ENCODE data around the gene SSBP4.

The SSBP4 gene

GRCh38 chr19:18385359-18385674 lies 33.9 kb upstream of the SSBP4 start:
- TF ChIP-seq POLR2AphosphoS5 (IDR thresholded peaks at IDR 0.05; ENCODE audit: borderline replicate concordance, low read depth, low read length) (no peak), FOXP2 (optimal IDR thresholded peaks at IDR 0.05; ENCODE audit: control extremely low read depth, extremely low read length, insufficient read depth) (no peak), EZH2 (IDR thresholded peaks at IDR 0.05) (no peak)
- no peak for DNase-seq (ENCODE audit: low read depth, low spot score)
- Histone ChIP-seq H3K9ac (ENCODE audit: insufficient read length) (no peak overlapping the region), H3K4me3 (no peak overlapping the region), H3K36me3 (ENCODE audit: insufficient read depth, low read length) (no peaks in the 10 kb centered on the region), H3K9me3 (ENCODE audit: low read depth, low read length) (no peaks in the 10 kb centered on the region), H3K27ac (no peak overlapping the region)

- DNase-seq (ENCODE audit: low read depth, low spot score), result no peak
- peak within 1 kb of the TSS; percentile 11 for H3K9ac ChIP-seq (ENCODE audit: insufficient read length)
- H3K27ac ChIP-seq, result no peak within 1 kb of the TSS; the same call in 1 of the 2 replicates
- no peak within 1 kb of the TSS for H3K4me3 ChIP-seq
- no peaks in the 10 kb centered on the region for H3K36me3 ChIP-seq (ENCODE audit: insufficient read depth, low read length)
- no peak for TF ChIP-seq POLR2AphosphoS5 (IDR thresholded peaks at IDR 0.05; ENCODE audit: borderline replicate concordance, low read depth, low read length)
- TF ChIP-seq FOXP2 (optimal IDR thresholded peaks at IDR 0.05; ENCODE audit: control extremely low read depth, extremely low read length, insufficient read depth), result no peak
- TF ChIP-seq EZH2 (IDR thresholded peaks at IDR 0.05), result no peak
- H3K9me3 ChIP-seq (ENCODE audit: low read depth, low read length), result no peaks in the 10 kb centered on the region
Measured at GRCh38 chr19:18385675-18386542, 33.3 kb upstream of the SSBP4 start, which contains the start of gene GDF15. GDF15 (plus strand) TSS chr19:18386158; CDS start chr19:18386190, 32 bp downstream.

- no peak overlapping the region for H3K4me3 ChIP-seq
- H3K36me3 ChIP-seq (ENCODE audit: insufficient read depth, low read length), result no peaks in the 10 kb centered on the region
Measured at GRCh38 chr19:18386543-18387271, 32.5 kb upstream of the SSBP4 start.

GRCh38 chr19:18388100-18388959 lies 30.9 kb upstream of the SSBP4 start:
- TF ChIP-seq EZH2 (IDR thresholded peaks at IDR 0.05) (no peak), POLR2AphosphoS5 (IDR thresholded peaks at IDR 0.05; ENCODE audit: borderline replicate concordance, low read depth, low read length) (no peak), FOXP2 (optimal IDR thresholded peaks at IDR 0.05; ENCODE audit: control extremely low read depth, extremely low read length, insufficient read depth) (no peak)
- H3K9ac ChIP-seq (ENCODE audit: insufficient read length), result no peak overlapping the region
- H3K9me3 ChIP-seq (ENCODE audit: low read depth, low read length), result no peaks in the 10 kb centered on the region
- H3K27ac ChIP-seq, result no peak overlapping the region
- H3K36me3 ChIP-seq (ENCODE audit: insufficient read depth, low read length), result no peaks in the 10 kb centered on the region
- DNase-seq (ENCODE audit: low read depth, low spot score), result no peak
- H3K4me3 ChIP-seq, result peak overlapping the region; percentile 82

More at GRCh38 chr19:18386543-18387271, 32.5 kb upstream of the SSBP4 start:
- Histone ChIP-seq H3K27ac (no peak overlapping the region; the same call in 1 of the 2 replicates), H3K9ac (ENCODE audit: insufficient read length) (peak overlapping the region; percentile 11), H3K9me3 (ENCODE audit: low read depth, low read length) (no peaks in the 10 kb centered on the region)
- no peak for DNase-seq (ENCODE audit: low read depth, low spot score)
- no peak for TF ChIP-seq FOXP2 (optimal IDR thresholded peaks at IDR 0.05; ENCODE audit: control extremely low read depth, extremely low read length, insufficient read depth)
- TF ChIP-seq EZH2 (IDR thresholded peaks at IDR 0.05), result no peak
- TF ChIP-seq POLR2AphosphoS5 (IDR thresholded peaks at IDR 0.05; ENCODE audit: borderline replicate concordance, low read depth, low read length), result no peak

- Histone ChIP-seq H3K9me3 (ENCODE audit: low read depth, low read length) (no peaks in the 10 kb centered on the region), H3K36me3 (ENCODE audit: insufficient read depth, low read length) (no peaks in the 10 kb centered on the region), H3K27ac (no peak overlapping the region), H3K4me3 (peak overlapping the region; percentile 82), H3K9ac (ENCODE audit: insufficient read length) (no peak overlapping the region)
- no peak for DNase-seq (ENCODE audit: low read depth, low spot score)
- no peak for TF ChIP-seq EZH2 (IDR thresholded peaks at IDR 0.05)
- TF ChIP-seq POLR2AphosphoS5 (IDR thresholded peaks at IDR 0.05; ENCODE audit: borderline replicate concordance, low read depth, low read length), result no peak
- TF ChIP-seq FOXP2 (optimal IDR thresholded peaks at IDR 0.05; ENCODE audit: control extremely low read depth, extremely low read length, insufficient read depth), result no peak
Measured at GRCh38 chr19:18388960-18389725, 30.1 kb upstream of the SSBP4 start.

- Histone ChIP-seq H3K9me3 (ENCODE audit: low read depth, low read length) (no peaks in the 10 kb centered on the region), H3K27ac (no peak overlapping the region), H3K4me3 (no peak overlapping the region), H3K36me3 (ENCODE audit: insufficient read depth, low read length) (no peaks in the 10 kb centered on the region), H3K9ac (ENCODE audit: insufficient read length) (no peak overlapping the region)
- no peak for DNase-seq (ENCODE audit: low read depth, low spot score)
- TF ChIP-seq FOXP2 (optimal IDR thresholded peaks at IDR 0.05; ENCODE audit: control extremely low read depth, extremely low read length, insufficient read depth), result no peak
- TF ChIP-seq POLR2AphosphoS5 (IDR thresholded peaks at IDR 0.05; ENCODE audit: borderline replicate concordance, low read depth, low read length), result no peak
- TF ChIP-seq EZH2 (IDR thresholded peaks at IDR 0.05), result no peak
Measured at GRCh38 chr19:18389726-18390064, 29.5 kb upstream of the SSBP4 start.

GRCh38 chr19:18390065-18390907 lies 28.9 kb upstream of the SSBP4 start:
- H3K4me3 ChIP-seq, result no peak overlapping the region

More at GRCh38 chr19:18390065-18390907, 28.9 kb upstream of the SSBP4 start:
- Histone ChIP-seq H3K9ac (ENCODE audit: insufficient read length) (no peak overlapping the region), H3K9me3 (ENCODE audit: low read depth, low read length) (no peaks in the 10 kb centered on the region), H3K36me3 (ENCODE audit: insufficient read depth, low read length) (no peaks in the 10 kb centered on the region), H3K27ac (no peak overlapping the region)
- no peak for TF ChIP-seq POLR2AphosphoS5 (IDR thresholded peaks at IDR 0.05; ENCODE audit: borderline replicate concordance, low read depth, low read length)
- TF ChIP-seq FOXP2 (optimal IDR thresholded peaks at IDR 0.05; ENCODE audit: control extremely low read depth, extremely low read length, insufficient read depth), result no peak
- DNase-seq (ENCODE audit: low read depth, low spot score), result no peak

Measured in SK-N-MC (cell line).